Endothelial cell of umbilical vein (primary cell): ENCODE measurements around the gene TANGO6. TPM values are rescaled to one million over a fixed set of nuclear protein-coding genes. Genes with fewer than 3 reads are reported as not detected.

ENCODE experiments used
- BruUV-seq: library from RNA; stranded (reverse); fragments of 400-500 nt; replicated peaks from 2 replicates; lab custom pipeline; 2021; lab: Mats Ljungman, UMichigan
- CTCF ChIA-PET: fragments of 300-600, 350-600 bp; sonication (Branson Sonifier 250); formaldehyde crosslinking; loops from one replicate; lab custom pipeline; 2021; ENCODE audit warnings: antibody characterized with exemption, inconsistent platforms; lab: Charles Lee
- POLR2A ChIA-PET: fragments of 300-600, 350-600 bp; sonication (Branson Sonifier 250); formaldehyde crosslinking; loops from one replicate; lab custom pipeline; 2021; ENCODE audit warnings: antibody characterized with exemption, inconsistent platforms; lab: Charles Lee
- DNase-seq: peaks from one replicate; pipeline ENCODE4 v3.0.0-alpha.2; 2011; ENCODE audit warnings: low read depth, low spot score
- FAIRE-seq: peaks from 2 replicates; lab custom pipeline; 2011; peaks lifted over from hg19 to GRCh38; lab: Jason Lieb, UNC
- H2AFZ ChIP-seq: 2 replicates; pipeline ENCODE4 v1.6.0; 2012; ENCODE audit warnings: low read depth, low read length, control low read depth, inconsistent platforms
- H3K27ac ChIP-seq: 2 replicates; pipeline ENCODE4 v1.5.1; 2011; ENCODE audit warnings: low read depth, mild to moderate bottlenecking, control low read depth, low read length, moderate library complexity; ENCODE audit not compliant: insufficient read depth
- H3K27me3 ChIP-seq, 2 experiments: 2 replicates each; pipeline versions ENCODE4 v1.6.0 to v1.6.1; 2011; ENCODE audit warnings: low read length in 2 of 2, mixed read lengths in 1 of 2; ENCODE audit not compliant: control insufficient read depth in 2 of 2, insufficient read depth in 2 of 2
- H3K36me3 ChIP-seq, 2 experiments: 2 replicates in 1 of 2; 3 replicates in 1 of 2; pipeline ENCODE4 v1.5.1; 2011; ENCODE audit warnings: low read length in 2 of 2, mild to moderate bottlenecking in 1 of 2, moderate library complexity in 1 of 2; ENCODE audit not compliant: control insufficient read depth in 2 of 2, insufficient read depth in 2 of 2; ENCODE audit errors: extremely low read depth in 1 of 2
- H3K4me1 ChIP-seq: 3 replicates; pipeline ENCODE4 v1.5.1; 2011; ENCODE audit warnings: mild to moderate bottlenecking, low read length; ENCODE audit not compliant: control insufficient read depth, insufficient read depth; ENCODE audit errors: extremely low read depth
- H3K4me2 ChIP-seq: 2 replicates; pipeline ENCODE4 v1.6.1; 2011; ENCODE audit warnings: low read length, control low read depth, mixed read lengths; ENCODE audit not compliant: insufficient read depth
- H3K4me3 ChIP-seq, 3 experiments: fragments of 200-600 bp in 1 of 3; sonication (generic), shearing (Covaris generic) in 1 of 3; replicated peaks in 1 of 3; 2 replicates each; pipeline ENCODE4 v1.5.1; 2011 to 2016; ENCODE audit warnings: control low read depth in 3 of 3, low read length in 3 of 3, mild to moderate bottlenecking in 2 of 3, inconsistent platforms in 1 of 3, low read depth in 1 of 3, moderate library complexity in 1 of 3; ENCODE audit not compliant: insufficient read depth in 1 of 3
- H3K79me2 ChIP-seq: 2 replicates; pipeline ENCODE4 v1.6.0; 2012; ENCODE audit warnings: low read length, inconsistent platforms; ENCODE audit not compliant: control insufficient read depth, insufficient read depth
- H3K9ac ChIP-seq: replicated peaks from 2 replicates; pipeline ENCODE3; 2011; ENCODE audit warnings: low read length, control low read depth; ENCODE audit not compliant: insufficient read depth; ENCODE audit errors: extremely low read depth
- H3K9me1 ChIP-seq: replicated peaks from 3 replicates; pipeline ENCODE4 v1.6.0; 2011; ENCODE audit warnings: mild to moderate bottlenecking, low read length; ENCODE audit not compliant: control insufficient read depth, insufficient read depth; ENCODE audit errors: extremely low read depth
- H3K9me3 ChIP-seq: replicated peaks from 2 replicates; pipeline ENCODE4 v1.5.1; 2012; ENCODE audit warnings: low read length, inconsistent platforms; ENCODE audit not compliant: control insufficient read depth, insufficient read depth
- H4K20me1 ChIP-seq: replicated peaks from 2 replicates; pipeline ENCODE3; 2011; ENCODE audit warnings: mild to moderate bottlenecking, low read length; ENCODE audit not compliant: control insufficient read depth, insufficient read depth; ENCODE audit errors: extremely low read depth
- FOS ChIP-seq: IDR thresholded peaks from 2 replicates; pipeline ENCODE4 v1.6.1; 2011; ENCODE audit warnings: mild to moderate bottlenecking, low read length, moderate library complexity, borderline replicate concordance; ENCODE audit not compliant: insufficient read depth
- GATA2 ChIP-seq: IDR thresholded peaks from 2 replicates; pipeline ENCODE4 v1.7.0; 2011; ENCODE audit warnings: low read depth, mild to moderate bottlenecking, moderate library complexity, mixed read lengths, low read length; ENCODE audit not compliant: insufficient read length, insufficient read depth
- JUN ChIP-seq: IDR thresholded peaks from 2 replicates; pipeline ENCODE4 v1.6.1; 2011; ENCODE audit warnings: borderline replicate concordance, low read depth; ENCODE audit not compliant: insufficient read length, insufficient read depth
- MYC ChIP-seq: IDR thresholded peaks from one replicate; pipeline ENCODE4 v1.6.1; 2011; ENCODE audit warnings: mild to moderate bottlenecking, low read depth, low read length
- POLR2AphosphoS5 ChIP-seq: IDR thresholded peaks from 2 replicates; pipeline ENCODE4 v1.6.1; 2012; ENCODE audit warnings: low read depth, mild to moderate bottlenecking, control low read depth, low read length, moderate library complexity; ENCODE audit not compliant: insufficient read depth
- dilution Hi-C: fragments of 300-500 bp; cut with MboI; formaldehyde crosslinking; loops from one replicate; pipeline ENCODE4 v1.15.0; 2019; ENCODE audit warnings: low sequenced_read_pairs; ENCODE audit not compliant: extremely low pct_ligation_motif_present
- intact Hi-C: fragments of 100-400 bp; cut with micrococcal nuclease; formaldehyde crosslinking; loops from one replicate; pipeline ENCODE4 v1.10.0; 2022
- polyA plus RNA-seq, 4 experiments: library from polyadenylated mRNA; depleted of rRNA in 3 of 4; stranded (reverse) in 3 of 4; unstranded in 1 of 4; fragments of >200 nt; gene quantifications; 2 replicates each; pipeline versions ENCODE4 v1.2.1 to v1.2.3, GENCODE V29; 2011 to 2012; ENCODE audit warnings: missing spikeins in 1 of 4
- total RNA-seq: library from RNA; stranded (reverse); gene quantifications from 2 replicates; pipeline ENCODE4 v1.2.3, GENCODE V29; 2021

TANGO6 gene
- total and polyA plus RNA-seq, 2 donors (not counting 3 experiments of a cell fraction or from before 2014, with no cell fraction given): 6.7 to 21.2 TPM

GRCh38 chr16:69039333-69039941, 196.1 kb downstream of the TANGO6 start:
- Histone ChIP-seq H3K36me3 (no peaks in the 10 kb centered on the region), H3K4me2 (peak overlapping the region; percentile 71), H3K4me1 (peaks cover 21% of the 10 kb centered on the region), H3K9me1 (no peaks in the 10 kb centered on the region), H3K27ac (peak overlapping the region; percentile 87), H2AFZ (no peak overlapping the region), H3K9ac (peak overlapping the region; percentile 62), H3K9me3 (no peaks in the 10 kb centered on the region), H3K27me3 (no peaks in the 10 kb centered on the region), H3K4me3 (no peak overlapping the region), H3K79me2 (no peaks in the 10 kb centered on the region), H4K20me1 (no peaks in the 10 kb centered on the region)
- FAIRE-seq: peak; percentile 89
- peak; percentile 81 for DNase-seq
- no TSS peak for BruUV-seq
- TF ChIP-seq FOS (peak; percentile 77), MYC (no peak), POLR2AphosphoS5 (peak; percentile 68), JUN (peak; percentile 79)
- ChIA-PET CTCF (interaction anchor here (0.6 to 1.4 kb wide), 3 partner anchors 9 to 192 kb away, joined by 3 to 4 read pairs (median 4); no protein-coding TSS in a partner anchor), POLR2A (interaction anchor here (0.7 kb wide), 1 partner anchor 20 kb away, joined by 4 read pairs; no protein-coding TSS in a partner anchor)
- dilution Hi-C loops: no loop called here
- intact Hi-C loops: no loop called here

- Histone ChIP-seq H2AFZ (no peak overlapping the region), H3K9me3 (no peaks in the 10 kb centered on the region), H3K27ac (peak overlapping the region; percentile 87), H3K27me3 (no peaks in the 10 kb centered on the region), H3K9me1 (no peaks in the 10 kb centered on the region), H3K9ac (peak overlapping the region; percentile 62), H3K4me1 (peaks cover 21% of the 10 kb centered on the region), H3K4me3 (no peak overlapping the region), H4K20me1 (no peaks in the 10 kb centered on the region), H3K4me2 (peak overlapping the region; percentile 71), H3K36me3 (no peaks in the 10 kb centered on the region), H3K79me2 (no peaks in the 10 kb centered on the region)
- FAIRE-seq: peak; percentile 95
- POLR2A ChIA-PET: no interaction called here
- TF ChIP-seq POLR2AphosphoS5: peak; percentile 46
- peak; percentile 26 for TF ChIP-seq GATA2
- peak; percentile 78 for TF ChIP-seq JUN
- TF ChIP-seq FOS: peak; percentile 84
- no peak for TF ChIP-seq MYC
- dilution Hi-C loops: no loop called here
- peak; percentile 80 for DNase-seq
- BruUV-seq: no TSS peak
- intact Hi-C loops: loop anchor here (1.0 kb wide), 1 partner anchor 45 kb away; no protein-coding TSS in a partner anchor
- CTCF ChIA-PET: interaction anchor here (0.6 to 1.4 kb wide), 6 partner anchors 8 to 193 kb away, joined by 3 to 5 read pairs (median 4); no protein-coding TSS in a partner anchor
These were observed 197.0 kb downstream of the TANGO6 start for GRCh38 chr16:69040144-69040909.
